Measurements from ENCODE around the gene AICDA. TPM values are rescaled to one million over a fixed set of nuclear protein-coding genes. Genes with fewer than 3 reads are reported as not detected.
"Not testable (repeated sequence)": the region's sequence is repeated elsewhere in the genome, so short reads cannot be mapped to it uniquely, and the experiment has no call there.

Gene AICDA
- polyA plus RNA-seq, 1 of the 3 experiments (the other 2 are of a cell fraction) = not detected

- Histone ChIP-seq H3K9ac (no peak overlapping the region), H3K9me3 (no peaks in the 10 kb centered on the region), H3K4me1 (ENCODE audit: control insufficient read depth in 1 of 2, insufficient read depth in 2 of 2, low read depth in 1 of 2, low read length in 1 of 2) (no peaks in the 10 kb centered on the region), H3F3A (replicated peaks; ENCODE audit: insufficient read depth) (peaks cover 5% of the 10 kb centered on the region), H3K27ac (ENCODE audit: low read depth in 2 of 2, low read length in 1 of 2) (no peak overlapping the region), H3K27me3 (ENCODE audit: insufficient read depth) (no peaks in the 10 kb centered on the region), H2AFZ (ENCODE audit: low read depth) (no peak overlapping the region), H3K4me2 (no peak overlapping the region), H3K79me2 (ENCODE audit: insufficient read depth) (no peaks in the 10 kb centered on the region), H4K20me1 (ENCODE audit: insufficient read depth) (no peaks in the 10 kb centered on the region), H3K9me2 (no peaks in the 10 kb centered on the region), H3K36me3 (replicated peaks in 1 of 2; ENCODE audit: control insufficient read depth in 1 of 2, insufficient read depth in 2 of 2, low read length in 1 of 2) (no peaks in the 10 kb centered on the region), H3K4me3 (ENCODE audit: low read depth in 2 of 2, low read length in 1 of 2) (no peak overlapping the region)
- 19% methylated on average over 6 of the region's 6 CpGs for WGBS (ENCODE audit: low lambda C conversion rate)
- TF ChIP-seq IRF3 (IDR thresholded peaks at IDR 0.05; ENCODE audit: low read depth, low read length) (no peak), GABPA (IDR thresholded peaks at IDR 0.05; ENCODE audit: low read depth) (no peak), SIN3A (IDR thresholded peaks at IDR 0.05; ENCODE audit: borderline replicate concordance, low read depth, low read length) (no peak), FOXM1 (IDR thresholded peaks at IDR 0.05; ENCODE audit: low read depth) (no peak), YY1 (IDR thresholded peaks at IDR 0.05; ENCODE audit: low read depth) (no peak), FOSL2 (IDR thresholded peaks at IDR 0.05; ENCODE audit: borderline replicate concordance, low read depth) (no peak), EP300 (IDR thresholded peaks at IDR 0.05; ENCODE audit: borderline replicate concordance in 1 of 2, low read depth in 1 of 2, low read length in 1 of 2) (no peak), MAX (IDR thresholded peaks at IDR 0.05; ENCODE audit: low read depth) (no peak), USF2 (IDR thresholded peaks at IDR 0.05; ENCODE audit: borderline replicate concordance, low read depth, low read length) (no peak), NFIC (IDR thresholded peaks at IDR 0.05; ENCODE audit: borderline replicate concordance) (no peak), POLR2AphosphoS5 (IDR thresholded peaks at IDR 0.05; ENCODE audit: low read depth, low read length) (no peak), MEF2A (IDR thresholded peaks at IDR 0.05; ENCODE audit: borderline replicate concordance, low read depth) (no peak), RAD21 (IDR thresholded peaks at IDR 0.05; ENCODE audit: low read length) (no peak), PBX3 (IDR thresholded peaks at IDR 0.05) (no peak), TCF12 (IDR thresholded peaks at IDR 0.05) (no peak), CTCF (IDR thresholded peaks at IDR 0.05) (no peak), FOXJ3 (CRISPR knock-in tag; IDR thresholded peaks at IDR 0.05) (no peak), USF1 (IDR thresholded peaks at IDR 0.05; ENCODE audit: borderline replicate concordance, low read depth) (no peak)
- ChIA-PET POLR2A (no interaction called here), CTCF (no interaction called here)
- no peak for DNase-seq
These were observed 2.5 kb upstream of the AICDA start for GRCh38 chr12:8615206-8615605.

GRCh38 chr12:8613881-8614280 is 1.2 kb upstream of the AICDA start:
- H3K4me1 ChIP-seq (ENCODE audit: control insufficient read depth in 1 of 2, insufficient read depth in 2 of 2, low read depth in 1 of 2, low read length in 1 of 2); H3K27ac ChIP-seq (ENCODE audit: low read depth in 2 of 2, low read length in 1 of 2); H3K9me3 ChIP-seq; DNase-seq; H3K9me2 ChIP-seq; H3K27me3 ChIP-seq (ENCODE audit: insufficient read depth); H3F3A ChIP-seq (replicated peaks; ENCODE audit: insufficient read depth); H3K36me3 ChIP-seq (replicated peaks in 1 of 2; ENCODE audit: control insufficient read depth in 1 of 2, insufficient read depth in 2 of 2, low read length in 1 of 2); POLR2A ChIA-PET; H3K4me2 ChIP-seq; H3K9ac ChIP-seq; H3K4me3 ChIP-seq (ENCODE audit: low read depth in 2 of 2, low read length in 1 of 2); H2AFZ ChIP-seq (ENCODE audit: low read depth); H3K79me2 ChIP-seq (ENCODE audit: insufficient read depth); H4K20me1 ChIP-seq (ENCODE audit: insufficient read depth): not testable (repeated sequence)
- CTCF ChIA-PET = interaction anchor here (1.6 to 3.5 kb wide), 2 partner anchors 9 to 69 kb away, joined by 3 to 18 read pairs; no protein-coding TSS in a partner anchor
- WGBS (ENCODE audit: low lambda C conversion rate) = 13% methylated on average over 1 of the region's 1 CpG
